Spleen (tissue), 11 donors: ENCODE measurements around the gene RIPK4. TPM values are rescaled to one million over a fixed set of nuclear protein-coding genes. Genes with fewer than 3 reads are reported as not detected.
"Not testable (repeated sequence)": the region's sequence is repeated elsewhere in the genome, so short reads cannot be mapped to it uniquely, and the experiment has no call there.

Experiments
- DNase-seq: peaks from one replicate; pipeline ENCODE4 v3.0.0-alpha.2; 2020
- H3K27ac ChIP-seq, 8 donors: fragments of 200-600 bp; sonication (generic) in 7 of 8; 1 replicate in 4 of 8; 2 replicates in 4 of 8; pipeline versions ENCODE4 v1.5.0 to v1.8.0; 2016 to 2021; ENCODE audit warnings: inconsistent platforms in 4 of 8, mild to moderate bottlenecking in 4 of 8, moderate library complexity in 1 of 8
- H3K27me3 ChIP-seq, 7 donors: fragments of 200-600 bp; sonication (generic) in 6 of 7; replicated peaks in 1 of 7; 1 replicate in 4 of 7; 2 replicates in 3 of 7; pipeline versions ENCODE4 v1.5.0 to v1.8.0; 2016 to 2021; ENCODE audit warnings: inconsistent platforms in 3 of 7, mild to moderate bottlenecking in 1 of 7
- H3K36me3 ChIP-seq, 6 donors: fragments of 200-600 bp; sonication (generic) in 5 of 6; 1 replicate in 4 of 6; 2 replicates in 2 of 6; pipeline versions ENCODE4 v1.5.0 to v1.8.0; 2016 to 2021; ENCODE audit warnings: inconsistent platforms in 2 of 6
- H3K4me1 ChIP-seq, 6 donors: fragments of 200-600 bp; sonication (generic) in 5 of 6; 1 replicate in 3 of 6; 2 replicates in 3 of 6; pipeline versions ENCODE4 v1.5.0 to v1.8.0; 2016 to 2021; ENCODE audit warnings: inconsistent platforms in 3 of 6
- H3K4me3 ChIP-seq, 8 donors: fragments of 200-600 bp; sonication (generic) in 7 of 8; 1 replicate in 4 of 8; 2 replicates in 4 of 8; pipeline versions ENCODE4 v1.5.0 to v1.8.0; 2016 to 2021; ENCODE audit warnings: inconsistent platforms in 4 of 8, mild to moderate bottlenecking in 4 of 8, moderate library complexity in 2 of 8
- H3K9me3 ChIP-seq, 8 donors: fragments of 200-600 bp; sonication (generic) in 7 of 8; 1 replicate in 4 of 8; 2 replicates in 4 of 8; pipeline versions ENCODE4 v1.5.0 to v1.8.0; 2016 to 2021; ENCODE audit warnings: inconsistent platforms in 4 of 8
- CTCF ChIP-seq, 11 experiments: fragments of 200-600 bp in 7 of 11; fragments of 450-650 bp in 4 of 11; sonication (generic) in 4 of 11; IDR thresholded peaks in 8 of 11; conservative IDR thresholded peaks in 3 of 11; 1 replicate in 7 of 11; 2 replicates in 4 of 11; pipeline versions ENCODE4 v1.4.0 to v1.8.0; 2016 to 2021; ENCODE audit warnings: antibody characterized with exemption in 11 of 11, inconsistent platforms in 4 of 11, mild to moderate bottlenecking in 1 of 11
- POLR2A ChIP-seq, 3 donors: fragments of 450-650 bp; IDR thresholded peaks; one replicate each; pipeline ENCODE4 v1.5.1; 2017; ENCODE audit warnings: antibody characterized with exemption in 3 of 3, mild to moderate bottlenecking in 1 of 3
- POLR2AphosphoS5 ChIP-seq, 3 donors: sonication (generic); formaldehyde crosslinking; IDR thresholded peaks; one replicate each; pipeline ENCODE4 v1.5.1; 2017; ENCODE audit warnings: antibody characterized with exemption in 3 of 3
- WGBS, 5 donors: extraction: QIAGEN DNeasy Blood & Tissue Kit in 3 of 5; methylation state at CpG; one replicate each; pipeline versions ENCODE4 v1.1.5 to v1.1.7; 2013 to 2018; 5-methylcytosine and 5-hydroxymethylcytosine counted together
- intact Hi-C: fragments of 100-400 bp; cut with DNase I; formaldehyde crosslinking; loops from one replicate; pipeline ENCODE4 v1.15.0; 2023; ENCODE audit warnings: low total_unique reads
- polyA plus RNA-seq, 3 donors: library from polyadenylated mRNA; stranded (reverse); fragments of 200-250 nt; gene quantifications; one replicate each; pipeline ENCODE4 v1.2.1, GENCODE V29; 2013
- total RNA-seq, 7 donors: library from RNA; depleted of rRNA in 3 of 7; stranded (reverse); fragments of >200 nt in 3 of 7; fragmentation: NEBNext Ultra II Directional in 4 of 7; extraction: Animal tissue kit (Norgen Biotek cat#: 25700) in 4 of 7; gene quantifications; one replicate each; pipeline versions ENCODE4 v1.1.0 to v1.2.1, GENCODE V29; 2016 to 2021
- donor health status: healthy with polysubstance abuse.
- donor health status: DM: no; HTN: no; CAD: no; lungs with moderate emphysema.
- donor health status: DM: no; HTN: no; CAD: no.
- donor health status: Bipolar disorder and iron deficiency.
- donor health status: healthy.
- donor health status: DM: no; HTN: no; CAD: no.
- donor health status: DM: yes; HTN: yes; CAD: no.

The RIPK4 gene
- total and polyA plus RNA-seq, 10 donors = 0.02 to 0.06 (median 0.06) TPM; not detected in 7

GRCh38 chr21:41699311-41699710, 67.5 kb downstream of the RIPK4 start:
- TF ChIP-seq POLR2A (IDR thresholded peaks at IDR 0.05) (no peak), CTCF (IDR thresholded peaks at IDR 0.05 in 8 of 11, conservative IDR thresholded peaks at IDR 0.05 in 3 of 11) (no peak), POLR2AphosphoS5 (IDR thresholded peaks at IDR 0.05) (no peak)
- H3K36me3 ChIP-seq = no peaks in the 10 kb centered on the region
- no peak overlapping the region for H3K27ac ChIP-seq
- H3K4me1 ChIP-seq = no peaks in the 10 kb centered on the region
- no peak for DNase-seq
- no peaks in the 10 kb centered on the region for H3K9me3 ChIP-seq
- intact Hi-C loops = no loop called here
- H3K4me3 ChIP-seq = no peak overlapping the region
- 77 to 87% (median 82%) methylated on average over 10 of the region's 10 CpGs for WGBS, 5 donors
- H3K27me3 ChIP-seq = peaks cover 0 to 41% (median 0%) of the 10 kb centered on the region in 7 donors

GRCh38 chr21:41698071-41698470, 68.8 kb downstream of the RIPK4 start:
- peaks cover 0 to 30% (median 0%) of the 10 kb centered on the region in 7 donors for H3K27me3 ChIP-seq
- WGBS, 5 donors = 77 to 96% (median 91%) methylated on average over 4 to 11 of the region's 11 CpGs
- H3K27ac ChIP-seq = no peak overlapping the region
- no peak for DNase-seq
- H3K4me1 ChIP-seq = no peaks in the 10 kb centered on the region
- H3K9me3 ChIP-seq = no peaks in the 10 kb centered on the region
- TF ChIP-seq POLR2A (IDR thresholded peaks at IDR 0.05) (no peak), POLR2AphosphoS5 (IDR thresholded peaks at IDR 0.05) (no peak), CTCF (IDR thresholded peaks at IDR 0.05 in 8 of 11, conservative IDR thresholded peaks at IDR 0.05 in 3 of 11) (no peak)
- intact Hi-C loops = no loop called here
- no peaks in the 10 kb centered on the region for H3K36me3 ChIP-seq
- no peak overlapping the region for H3K4me3 ChIP-seq

- no peak for DNase-seq
- WGBS, 5 donors = 64 to 79% (median 74%) methylated on average over 2 of the region's 2 CpGs
- H3K4me3 ChIP-seq = no peak overlapping the region
- no peaks in the 10 kb centered on the region for H3K36me3 ChIP-seq
- H3K27me3 ChIP-seq = peaks cover 0 to 26% (median 0%) of the 10 kb centered on the region in 7 donors
- no peaks in the 10 kb centered on the region for H3K4me1 ChIP-seq
- H3K9me3 ChIP-seq = no peaks in the 10 kb centered on the region
- no peak for TF ChIP-seq POLR2AphosphoS5 (IDR thresholded peaks at IDR 0.05)
- no peak for TF ChIP-seq CTCF (IDR thresholded peaks at IDR 0.05 in 8 of 11, conservative IDR thresholded peaks at IDR 0.05 in 3 of 11)
- TF ChIP-seq POLR2A (IDR thresholded peaks at IDR 0.05) = no peak
- intact Hi-C loops = no loop called here
- no peak overlapping the region for H3K27ac ChIP-seq
These were observed 71.3 kb downstream of the RIPK4 start for GRCh38 chr21:41695513-41695912.

- intact Hi-C loops, H3K4me1 ChIP-seq, H3K4me3 ChIP-seq, H3K9me3 ChIP-seq, DNase-seq, H3K27ac ChIP-seq, H3K36me3 ChIP-seq: not testable (repeated sequence)
- H3K27me3 ChIP-seq = peaks cover 0 to 26% (median 0%) of the 10 kb centered on the region in 7 donors
- WGBS, 5 donors = 79 to 92% (median 87%) methylated on average over 4 of the region's 4 CpGs
These were observed 72.8 kb downstream of the RIPK4 start for GRCh38 chr21:41694042-41694441.

GRCh38 chr21:41692185-41692565, 74.7 kb downstream of the RIPK4 start:
- no peaks in the 10 kb centered on the region for H3K4me1 ChIP-seq
- 81 to 90% (median 85%) methylated on average over 10 of the region's 10 CpGs for WGBS, 5 donors
- peaks cover 0 to 27% (median 0%) of the 10 kb centered on the region in 7 donors for H3K27me3 ChIP-seq
- TF ChIP-seq POLR2A (IDR thresholded peaks at IDR 0.05) (no peak), POLR2AphosphoS5 (IDR thresholded peaks at IDR 0.05) (no peak), CTCF (IDR thresholded peaks at IDR 0.05 in 8 of 11, conservative IDR thresholded peaks at IDR 0.05 in 3 of 11) (no peak)
- peaks cover 0 to 4% (median 0%) of the 10 kb centered on the region in 8 donors for H3K9me3 ChIP-seq
- H3K27ac ChIP-seq = no peak overlapping the region
- DNase-seq = no peak
- no peak overlapping the region for H3K4me3 ChIP-seq
- no peaks in the 10 kb centered on the region for H3K36me3 ChIP-seq
- intact Hi-C loops = no loop called here
